Peyer's patch (tissue), 4 donors: ENCODE measurements around the gene HRH2. TPM values are rescaled to one million over a fixed set of nuclear protein-coding genes. Genes with fewer than 3 reads are reported as not detected.
A peak's percentile ranks its signal among the peaks of the same experiment; 100 is the strongest.
"Not testable (repeated sequence)": the region's sequence is repeated elsewhere in the genome, so short reads cannot be mapped to it uniquely, and the experiment has no call there.

Experiments used
- DNase-seq, 3 donors: peaks; one replicate each; pipeline ENCODE4 v3.0.0-alpha.2; 2017 to 2019
- H3K27ac ChIP-seq, 4 donors: fragments of 200-600 bp; sonication (generic); one replicate each; pipeline ENCODE4 v1.5.1; 2016 to 2019
- H3K27me3 ChIP-seq, 2 donors: fragments of 200-600 bp; sonication (generic); one replicate each; pipeline ENCODE4 v1.5.1; 2019
- H3K36me3 ChIP-seq, 3 donors: fragments of 200-600 bp; sonication (generic); one replicate each; pipeline ENCODE4 v1.5.1; 2016 to 2019
- H3K4me1 ChIP-seq, 4 donors: fragments of 200-600 bp; sonication (generic); one replicate each; pipeline ENCODE4 v1.5.1; 2016 to 2019
- H3K4me3 ChIP-seq, 4 donors: fragments of 200-600 bp; sonication (generic); 1 replicate in 3 of 4; 2 replicates in 1 of 4; pipeline ENCODE4 v1.5.1; 2016 to 2019; ENCODE audit warnings: mild to moderate bottlenecking in 1 of 4
- H3K9me3 ChIP-seq, 4 donors: fragments of 200-600 bp; sonication (generic); one replicate each; pipeline ENCODE4 v1.5.1; 2016 to 2019; ENCODE audit warnings: mild to moderate bottlenecking in 1 of 4
- CTCF ChIP-seq, 6 experiments: fragments of 450-650 bp in 4 of 6; fragments of 200-600 bp in 2 of 6; sonication (generic) in 1 of 6; IDR thresholded peaks; one replicate each; pipeline ENCODE4 v1.5.1; 2017 to 2019; ENCODE audit warnings: antibody characterized with exemption in 6 of 6, mild to moderate bottlenecking in 3 of 6, moderate library complexity in 1 of 6
- POLR2A ChIP-seq, 2 donors: fragments of 450-650 bp; IDR thresholded peaks; one replicate each; pipeline ENCODE4 v1.5.1; 2017; ENCODE audit warnings: antibody characterized with exemption in 2 of 2, mild to moderate bottlenecking in 2 of 2, moderate library complexity in 2 of 2
- total RNA-seq, 4 donors: library from RNA; depleted of rRNA; stranded (reverse); fragments of >200 nt; gene quantifications; one replicate each; pipeline ENCODE4 v1.1.0, GENCODE V29; 2016

Gene HRH2
- total RNA-seq, 4 donors from 2014 or later = 0.83 to 8.6 (median 2.2) TPM

GRCh38 chr5:175614861-175615260 lies 43.0 kb upstream of the HRH2 start:
- H3K27me3 ChIP-seq = no peaks in the 10 kb centered on the region
- TF ChIP-seq CTCF (IDR thresholded peaks at IDR 0.05) = no peak
- no peak for TF ChIP-seq POLR2A (IDR thresholded peaks at IDR 0.05)
- no peak overlapping the region for H3K27ac ChIP-seq
- DNase-seq = no peak
- H3K4me1 ChIP-seq = no peaks in the 10 kb centered on the region
- no peaks in the 10 kb centered on the region for H3K9me3 ChIP-seq
- H3K36me3 ChIP-seq = no peaks in the 10 kb centered on the region
- H3K4me3 ChIP-seq = no peak overlapping the region

- H3K27ac ChIP-seq = no peak overlapping the region
- H3K36me3 ChIP-seq = no peaks in the 10 kb centered on the region
- no peaks in the 10 kb centered on the region for H3K4me1 ChIP-seq
- H3K27me3 ChIP-seq = no peaks in the 10 kb centered on the region
- no peak for DNase-seq
- H3K9me3 ChIP-seq = no peaks in the 10 kb centered on the region
- no peak for TF ChIP-seq CTCF (IDR thresholded peaks at IDR 0.05)
- no peak for TF ChIP-seq POLR2A (IDR thresholded peaks at IDR 0.05)
- no peak overlapping the region for H3K4me3 ChIP-seq
Measured at GRCh38 chr5:175616083-175616482, 41.8 kb upstream of the HRH2 start.

GRCh38 chr5:175616527-175616926 lies 41.3 kb upstream of the HRH2 start:
- H3K27me3 ChIP-seq, DNase-seq, H3K9me3 ChIP-seq, H3K36me3 ChIP-seq, H3K27ac ChIP-seq, H3K4me3 ChIP-seq, H3K4me1 ChIP-seq: not testable (repeated sequence)

GRCh38 chr5:175617447-175617846 lies 40.4 kb upstream of the HRH2 start:
- H3K27ac ChIP-seq = no peak overlapping the region
- H3K9me3 ChIP-seq = no peaks in the 10 kb centered on the region
- no peaks in the 10 kb centered on the region for H3K4me1 ChIP-seq
- peak in 2 of 6 experiments; percentile 8 to 35 for TF ChIP-seq CTCF (IDR thresholded peaks at IDR 0.05)
- TF ChIP-seq POLR2A (IDR thresholded peaks at IDR 0.05) = no peak
- no peaks in the 10 kb centered on the region for H3K36me3 ChIP-seq
- no peak for DNase-seq
- H3K27me3 ChIP-seq = no peaks in the 10 kb centered on the region
- H3K4me3 ChIP-seq = no peak overlapping the region

- Histone ChIP-seq H3K36me3 (no peaks in the 10 kb centered on the region), H3K9me3 (no peaks in the 10 kb centered on the region), H3K27me3 (no peaks in the 10 kb centered on the region), H3K4me3 (no peak overlapping the region), H3K27ac (no peak overlapping the region), H3K4me1 (no peaks in the 10 kb centered on the region)
- DNase-seq = no peak
- no peak for TF ChIP-seq CTCF (IDR thresholded peaks at IDR 0.05)
- TF ChIP-seq POLR2A (IDR thresholded peaks at IDR 0.05) = no peak
Measured at GRCh38 chr5:175620527-175620926, 37.3 kb upstream of the HRH2 start.

- no peak overlapping the region for H3K4me3 ChIP-seq
- no peaks in the 10 kb centered on the region for H3K27me3 ChIP-seq
- TF ChIP-seq CTCF (IDR thresholded peaks at IDR 0.05) (no peak), POLR2A (IDR thresholded peaks at IDR 0.05) (no peak)
- no peaks in the 10 kb centered on the region for H3K36me3 ChIP-seq
- H3K9me3 ChIP-seq = no peaks in the 10 kb centered on the region
- H3K4me1 ChIP-seq = no peaks in the 10 kb centered on the region
- DNase-seq = no peak
- H3K27ac ChIP-seq = no peak overlapping the region
Measured at GRCh38 chr5:175621971-175622370, 35.9 kb upstream of the HRH2 start.
